A673 (cell line): Measurements from ENCODE around the gene KRTAP10-10.
"Not testable (repeated sequence)": the region's sequence is repeated elsewhere in the genome, so short reads cannot be mapped to it uniquely, and the experiment has no call there.

Experiments used
- EZH2 ChIP-seq: fragments of 200-600 bp; sonication (generic); IDR thresholded peaks from 2 replicates; pipeline ENCODE4 v1.6.1; 2017; ENCODE audit warnings: borderline replicate concordance, low read depth, mild to moderate bottlenecking, mixed read lengths, antibody characterized with exemption, low read length; ENCODE audit not compliant: poor library complexity, severe bottlenecking
- TF ChIP-seq, protein P1 (sequence below): fragments of 300-800, 200-600 bp; sonication (generic); conservative IDR thresholded peaks from 2 replicates; pipeline ENCODE4 v1.5.1; 2017; ENCODE audit warnings: low read depth, mild to moderate bottlenecking, antibody characterized with exemption, low read length, moderate library complexity, mixed read lengths

DNA sequence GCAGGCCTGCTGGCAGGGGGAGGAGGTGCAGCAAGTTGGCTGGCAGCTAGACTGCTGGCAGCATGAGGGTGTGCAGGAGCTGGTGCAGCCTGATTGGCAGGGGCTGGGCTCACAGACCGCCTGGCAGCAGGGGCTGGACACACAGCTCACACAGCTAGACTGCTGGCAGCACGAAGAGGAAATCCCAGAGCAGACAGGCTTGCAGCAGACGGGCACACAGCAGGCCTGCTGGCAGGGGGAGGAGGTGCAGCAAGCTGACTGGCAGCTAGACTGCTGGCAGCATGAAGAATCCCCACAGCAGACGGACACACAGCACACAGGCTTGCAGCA is 45.4 kb upstream of the KRTAP10-10 start:
- TF ChIP-seq, protein P1, sequence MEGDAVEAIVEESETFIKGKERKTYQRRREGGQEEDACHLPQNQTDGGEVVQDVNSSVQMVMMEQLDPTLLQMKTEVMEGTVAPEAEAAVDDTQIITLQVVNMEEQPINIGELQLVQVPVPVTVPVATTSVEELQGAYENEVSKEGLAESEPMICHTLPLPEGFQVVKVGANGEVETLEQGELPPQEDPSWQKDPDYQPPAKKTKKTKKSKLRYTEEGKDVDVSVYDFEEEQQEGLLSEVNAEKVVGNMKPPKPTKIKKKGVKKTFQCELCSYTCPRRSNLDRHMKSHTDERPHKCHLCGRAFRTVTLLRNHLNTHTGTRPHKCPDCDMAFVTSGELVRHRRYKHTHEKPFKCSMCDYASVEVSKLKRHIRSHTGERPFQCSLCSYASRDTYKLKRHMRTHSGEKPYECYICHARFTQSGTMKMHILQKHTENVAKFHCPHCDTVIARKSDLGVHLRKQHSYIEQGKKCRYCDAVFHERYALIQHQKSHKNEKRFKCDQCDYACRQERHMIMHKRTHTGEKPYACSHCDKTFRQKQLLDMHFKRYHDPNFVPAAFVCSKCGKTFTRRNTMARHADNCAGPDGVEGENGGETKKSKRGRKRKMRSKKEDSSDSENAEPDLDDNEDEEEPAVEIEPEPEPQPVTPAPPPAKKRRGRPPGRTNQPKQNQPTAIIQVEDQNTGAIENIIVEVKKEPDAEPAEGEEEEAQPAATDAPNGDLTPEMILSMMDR, result not testable (repeated sequence)
- TF ChIP-seq EZH2, result not testable (repeated sequence)
